Dedifferentiated amniotic fluid mesenchymal stem cell (primary cell): Measurements from ENCODE around the gene FOXF1.
A peak's percentile ranks its signal among the peaks of the same experiment; 100 is the strongest.

Experiments
- DNase-seq: peaks from one replicate; pipeline ENCODE4 v3.0.0-alpha.2; 2016; ENCODE audit errors: extremely low spot score

The FOXF1 gene

DNA sequence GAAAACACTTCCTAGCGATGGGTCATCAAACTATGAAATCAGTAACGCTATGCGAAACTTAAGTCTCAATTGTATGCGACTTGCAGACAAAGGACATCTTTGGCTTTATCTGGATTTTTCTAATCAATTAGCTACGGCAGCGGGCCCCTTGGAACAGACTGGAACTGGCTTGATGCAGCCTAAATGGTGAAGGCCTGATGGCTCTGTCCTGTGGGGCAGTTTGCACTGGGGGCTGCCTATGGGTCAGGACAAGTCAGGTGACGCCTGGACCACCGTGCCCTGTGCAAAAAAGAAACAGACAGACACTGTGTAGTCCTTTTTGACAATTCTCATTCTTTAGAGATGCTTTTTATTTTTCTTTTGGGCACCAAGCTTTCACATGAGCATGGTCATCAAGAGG lies 22.7 kb downstream of the FOXF1 start:
- no peak for DNase-seq

- no peak for DNase-seq
These were observed 23.5 kb downstream of the FOXF1 start for GRCh38 chr16:86533767-86534351.

- DNase-seq: no peak
These were observed 24.7 kb downstream of the FOXF1 start for GRCh38 chr16:86534779-86535615.

GRCh38 chr16:86536621-86537020 lies 26.3 kb downstream of the FOXF1 start:
- no peak for DNase-seq

GRCh38 chr16:86537486-86537885 lies 27.2 kb downstream of the FOXF1 start:
- no peak for DNase-seq

DNA sequence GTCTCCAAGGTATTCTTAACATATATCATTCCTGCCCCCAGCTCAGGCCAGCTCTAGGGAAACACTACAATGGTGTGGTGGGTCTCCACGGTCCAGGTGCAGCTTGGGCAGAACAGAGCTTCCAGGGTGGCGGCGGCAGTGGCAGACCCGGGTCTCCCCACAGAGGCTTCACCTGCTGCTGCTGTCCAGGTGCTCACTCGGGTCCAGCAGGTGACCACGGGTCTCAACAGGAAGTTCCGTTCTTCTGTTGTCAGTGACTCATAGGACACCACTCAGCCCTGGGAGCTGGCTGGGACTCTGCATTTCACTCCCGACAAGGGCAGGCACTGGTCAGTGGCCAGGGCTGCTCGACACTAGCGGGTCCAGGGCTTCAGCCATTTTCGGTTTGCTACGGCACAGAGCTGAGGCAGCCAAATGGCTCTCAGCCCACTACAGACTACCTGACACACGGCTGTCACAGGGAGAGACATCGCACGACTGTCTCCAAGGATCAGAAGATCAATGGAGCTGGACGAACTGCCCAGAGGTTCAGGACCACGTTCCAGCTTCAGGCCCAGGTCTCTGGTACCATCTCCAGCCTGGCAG lies 28.0 kb downstream of the FOXF1 start:
- DNase-seq: no peak

- no peak for DNase-seq
These were observed 30.6 kb downstream of the FOXF1 start for GRCh38 chr16:86540894-86541293.

DNA sequence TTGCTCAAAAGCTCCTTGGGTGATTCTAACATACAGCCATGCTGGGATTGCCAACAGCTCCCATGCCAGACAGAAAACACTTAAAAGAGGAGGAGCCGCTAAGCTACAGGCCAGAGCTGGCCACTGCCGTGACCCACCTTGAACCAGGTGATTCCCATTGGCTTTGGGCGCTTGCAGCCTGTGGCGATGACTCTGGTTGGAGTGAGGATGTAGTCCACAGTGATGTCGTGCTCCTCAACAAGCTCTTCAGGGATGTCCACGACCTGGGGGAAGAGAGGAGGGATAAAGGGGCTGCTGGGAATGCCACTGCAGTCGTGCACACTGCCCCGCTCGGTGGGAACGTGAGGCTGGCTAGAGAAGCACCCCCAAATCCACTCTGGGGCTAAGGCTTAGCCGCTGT lies 31.2 kb downstream of the FOXF1 start:
- DNase-seq: no peak

GRCh38 chr16:86542756-86543750 lies 32.7 kb downstream of the FOXF1 start:
- no peak for DNase-seq

- DNase-seq: no peak
These were observed 35.2 kb downstream of the FOXF1 start for GRCh38 chr16:86545481-86545880.

GRCh38 chr16:86545954-86546637 lies 35.8 kb downstream of the FOXF1 start:
- no peak for DNase-seq

- DNase-seq: no peak
These were observed 36.3 kb downstream of the FOXF1 start for GRCh38 chr16:86546638-86547013.

DNA sequence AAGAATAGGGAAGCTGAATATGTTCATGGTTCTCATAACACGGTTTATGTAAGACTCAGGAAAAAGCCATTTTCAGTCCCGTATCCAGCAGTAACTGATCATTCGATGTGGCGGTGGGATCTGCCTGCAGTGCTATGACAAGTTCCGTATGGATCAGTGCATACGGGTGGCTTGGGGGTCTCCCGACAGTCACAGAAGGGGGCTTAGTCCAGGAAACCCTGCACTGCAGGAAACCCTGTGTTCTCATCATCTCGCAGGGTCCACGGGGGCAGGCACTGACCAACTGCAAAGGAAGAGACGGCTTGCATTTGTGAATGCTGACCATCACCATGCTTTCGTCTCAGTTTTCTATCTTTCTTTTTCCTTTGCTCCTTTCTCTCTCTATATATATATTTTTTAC lies 37.0 kb downstream of the FOXF1 start:
- no peak for DNase-seq

DNA sequence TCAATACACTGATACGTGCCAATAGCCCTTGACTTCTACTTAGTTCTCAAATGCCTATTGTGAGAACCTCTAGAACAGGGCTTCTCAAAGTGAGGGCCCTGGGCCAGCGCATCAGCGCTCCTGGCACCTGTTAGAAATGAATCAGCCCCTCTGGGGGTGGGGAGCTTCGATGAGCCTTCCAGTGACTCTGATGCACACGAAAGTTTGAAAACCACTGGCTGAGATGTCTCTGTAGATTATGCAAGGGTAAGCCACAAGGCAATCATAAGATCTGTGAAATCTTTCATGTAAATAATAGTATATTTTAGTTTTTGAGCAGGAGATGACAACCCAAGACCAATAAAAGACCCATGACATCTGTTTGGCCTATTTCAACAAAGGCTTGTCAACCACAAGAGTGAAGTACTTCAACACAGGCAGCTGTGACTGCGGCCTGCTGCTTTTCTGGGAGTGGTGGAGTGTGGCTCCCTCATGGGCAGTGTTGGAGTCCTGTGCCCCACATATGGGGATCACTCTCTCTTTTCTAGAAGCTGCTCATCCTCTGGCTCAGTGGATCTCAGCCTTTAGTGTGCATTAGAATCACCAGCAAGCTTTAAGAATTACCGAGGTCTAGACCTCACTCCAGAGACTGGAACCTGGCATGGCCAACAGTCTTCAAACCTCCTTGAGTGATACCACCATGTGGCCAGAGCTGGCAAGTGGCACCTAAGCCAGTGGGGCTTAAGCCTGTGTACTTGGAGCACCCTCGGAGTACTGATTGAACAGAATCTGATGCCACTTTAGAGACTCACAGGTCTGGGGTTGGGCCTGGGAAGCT lies 39.0 kb downstream of the FOXF1 start:
- DNase-seq: no peak

DNA sequence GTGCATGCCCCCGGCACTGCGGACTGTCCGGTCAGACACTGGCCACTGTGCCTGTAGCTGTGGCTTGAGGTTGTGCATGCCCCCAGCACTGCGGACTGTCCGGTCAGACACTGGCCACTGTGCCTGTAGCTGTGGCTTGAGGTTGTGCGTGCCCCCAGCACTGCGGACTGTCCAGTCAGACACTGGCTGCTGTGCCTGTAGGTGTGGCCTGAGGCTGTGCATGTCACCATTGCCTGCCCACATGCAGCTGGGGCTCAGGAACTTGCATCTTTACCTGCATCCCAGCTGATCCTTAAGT lies 39.5 kb downstream of the FOXF1 start:
- DNase-seq: no peak

- no peak for DNase-seq
These were observed 40.0 kb downstream of the FOXF1 start for GRCh38 chr16:86550281-86550680.

DNA sequence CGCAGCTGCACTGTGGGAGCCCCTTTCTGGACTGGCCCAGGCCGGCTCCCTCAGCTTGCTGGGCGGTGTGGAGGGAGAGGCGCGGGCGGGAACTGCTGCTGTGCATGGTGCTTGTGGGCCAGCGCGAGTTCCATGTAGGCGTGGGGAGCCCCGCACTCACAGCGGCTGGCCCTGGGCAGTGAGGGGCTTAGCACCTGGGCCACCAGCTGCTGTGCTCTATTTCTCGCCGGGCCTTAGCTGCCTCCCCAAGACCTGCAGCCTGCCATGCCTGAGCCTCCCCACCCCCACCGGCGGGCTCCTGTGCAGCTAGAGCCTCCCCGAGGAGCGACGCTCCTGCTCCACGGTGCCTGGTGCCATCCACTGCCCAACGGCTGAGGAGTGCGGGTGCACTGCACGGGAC lies 43.0 kb downstream of the FOXF1 start:
- no peak for DNase-seq

DNA sequence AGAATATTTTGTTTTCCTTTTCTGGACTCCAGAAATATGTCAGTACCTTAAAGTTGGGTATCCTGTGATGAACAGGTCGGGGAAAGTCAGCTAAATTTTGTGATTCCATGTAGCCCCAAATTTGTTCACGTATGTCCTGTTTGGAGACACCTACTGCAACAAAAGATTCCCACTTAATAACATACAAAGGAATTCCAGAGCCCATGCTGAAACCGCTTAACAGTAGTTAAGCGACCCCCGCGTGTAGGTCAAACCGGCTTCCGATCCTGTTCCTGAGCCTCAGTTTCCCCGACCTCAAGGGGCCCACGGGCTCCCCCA lies 44.2 kb downstream of the FOXF1 start:
- no peak for DNase-seq

DNA sequence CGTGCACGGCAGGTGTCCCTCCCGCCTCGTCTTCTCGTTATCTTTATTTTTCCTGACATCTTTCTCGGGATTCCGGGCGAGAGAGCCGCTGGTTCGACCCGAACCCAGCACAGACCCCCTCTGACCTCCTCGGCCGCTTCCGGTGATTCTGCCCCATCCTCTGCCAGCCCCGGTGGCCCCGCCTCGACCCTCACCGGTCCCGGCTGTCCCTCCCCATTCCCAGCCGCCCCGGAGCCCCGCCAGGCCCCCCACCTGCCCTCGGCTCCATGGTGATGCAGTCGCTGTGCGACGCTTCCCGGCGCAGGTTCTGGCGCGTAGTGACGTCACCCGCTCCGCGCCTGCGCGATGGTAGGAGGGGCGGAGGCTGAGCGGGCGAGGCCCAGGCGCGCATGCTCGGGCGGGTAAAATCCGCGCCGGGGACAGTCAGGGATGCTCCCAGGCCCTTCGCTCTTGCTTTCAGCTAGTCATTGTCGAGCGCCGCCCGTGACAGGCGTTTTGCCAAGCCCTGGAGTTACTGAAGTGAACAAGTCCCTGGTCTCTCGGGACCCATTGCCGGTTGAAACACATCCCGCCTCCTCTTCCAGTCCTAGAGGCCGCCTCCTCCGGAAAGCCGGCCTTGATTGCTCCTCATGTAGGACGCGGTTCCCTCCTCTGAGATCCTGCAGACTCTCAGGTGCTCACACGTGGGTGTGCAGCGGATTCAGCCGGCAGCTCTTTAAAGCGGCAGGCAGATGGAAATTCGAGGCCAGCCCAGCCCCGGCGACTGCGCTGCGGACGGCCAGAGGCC lies 44.8 kb downstream of the FOXF1 start, which contains the start of gene MTHFSD:
Gene MTHFSD, minus strand, starts transcription at position 319 of the 787 bp plus-strand sequence. Its CDS starts 51 bp downstream, at position 268.
- peak; percentile 83 for DNase-seq

GRCh38 chr16:86555704-86556075 lies 45.4 kb downstream of the FOXF1 start:
- DNase-seq: no peak
